Type B pancreatic cell (in vitro differentiated cells): Measurements from ENCODE around the gene FIS1. TPM values are rescaled to one million over a fixed set of nuclear protein-coding genes. Genes with fewer than 3 reads are reported as not detected.
"Not testable (repeated sequence)": the region's sequence is repeated elsewhere in the genome, so short reads cannot be mapped to it uniquely, and the experiment has no call there.

Experiments used
- DNase-seq: peaks from one replicate; pipeline ENCODE4 v3.0.0; 2021; ENCODE audit warnings: mixed read lengths; ENCODE audit not compliant: unreplicated experiment; ENCODE audit errors: extremely low spot score
- H3K27ac Mint-ChIP-seq: 2 replicates; pipeline ENCODE4 v1.8.0; 2021; ENCODE audit warnings: mild to moderate bottlenecking, mixed read lengths
- H3K27me3 Mint-ChIP-seq: 2 replicates; pipeline ENCODE4 v1.8.0; 2021; ENCODE audit warnings: mixed read lengths
- H3K36me3 Mint-ChIP-seq: 2 replicates; pipeline ENCODE4 v1.8.0; 2021; ENCODE audit warnings: mixed read lengths
- H3K4me1 Mint-ChIP-seq: one replicate; pipeline ENCODE4 v1.8.0; 2021; ENCODE audit warnings: mixed read lengths; ENCODE audit not compliant: unreplicated experiment
- H3K4me3 Mint-ChIP-seq: 2 replicates; pipeline ENCODE4 v1.8.0; 2021; ENCODE audit warnings: mild to moderate bottlenecking, mixed read lengths
- H3K9me3 Mint-ChIP-seq: 2 replicates; pipeline ENCODE4 v1.8.0; 2021; ENCODE audit warnings: mixed read lengths
- total RNA-seq: library from RNA; stranded (reverse); gene quantifications from 2 replicates; pipeline ENCODE4 v1.2.1, GENCODE V29; 2021; ENCODE audit warnings: low replicate concordance
- TF ChIP-seq, protein P1 (sequence below): fragments of 200-600 bp; sonication (generic); conservative IDR thresholded peaks from 2 replicates; pipeline ENCODE4 v1.5.0; 2021; ENCODE audit warnings: antibody characterized with exemption, mild to moderate bottlenecking

Gene FIS1
- total RNA-seq, 1 donor from 2014 or later, result 110 TPM

- Mint-ChIP-seq H3K4me1 (no peaks in the 10 kb centered on the region), H3K27me3 (peaks cover 16% of the 10 kb centered on the region), H3K4me3 (no peak overlapping the region), H3K9me3 (no peaks in the 10 kb centered on the region), H3K36me3 (no peaks in the 10 kb centered on the region), H3K27ac (no peak overlapping the region)
- TF ChIP-seq, protein P1, sequence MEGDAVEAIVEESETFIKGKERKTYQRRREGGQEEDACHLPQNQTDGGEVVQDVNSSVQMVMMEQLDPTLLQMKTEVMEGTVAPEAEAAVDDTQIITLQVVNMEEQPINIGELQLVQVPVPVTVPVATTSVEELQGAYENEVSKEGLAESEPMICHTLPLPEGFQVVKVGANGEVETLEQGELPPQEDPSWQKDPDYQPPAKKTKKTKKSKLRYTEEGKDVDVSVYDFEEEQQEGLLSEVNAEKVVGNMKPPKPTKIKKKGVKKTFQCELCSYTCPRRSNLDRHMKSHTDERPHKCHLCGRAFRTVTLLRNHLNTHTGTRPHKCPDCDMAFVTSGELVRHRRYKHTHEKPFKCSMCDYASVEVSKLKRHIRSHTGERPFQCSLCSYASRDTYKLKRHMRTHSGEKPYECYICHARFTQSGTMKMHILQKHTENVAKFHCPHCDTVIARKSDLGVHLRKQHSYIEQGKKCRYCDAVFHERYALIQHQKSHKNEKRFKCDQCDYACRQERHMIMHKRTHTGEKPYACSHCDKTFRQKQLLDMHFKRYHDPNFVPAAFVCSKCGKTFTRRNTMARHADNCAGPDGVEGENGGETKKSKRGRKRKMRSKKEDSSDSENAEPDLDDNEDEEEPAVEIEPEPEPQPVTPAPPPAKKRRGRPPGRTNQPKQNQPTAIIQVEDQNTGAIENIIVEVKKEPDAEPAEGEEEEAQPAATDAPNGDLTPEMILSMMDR, result no peak
- no peak for DNase-seq
These were observed 32.3 kb upstream of the FIS1 start for GRCh38 chr7:101277155-101277554.

- TF ChIP-seq, protein P1, result no peak
- no peaks in the 10 kb centered on the region for H3K4me1 Mint-ChIP-seq
- no peak overlapping the region for H3K27ac Mint-ChIP-seq
- no peaks in the 10 kb centered on the region for H3K9me3 Mint-ChIP-seq
- no peak overlapping the region for H3K4me3 Mint-ChIP-seq
- no peaks in the 10 kb centered on the region for H3K36me3 Mint-ChIP-seq
- peaks cover 12% of the 10 kb centered on the region for H3K27me3 Mint-ChIP-seq
- DNase-seq, result no peak
These were observed 28.3 kb upstream of the FIS1 start for GRCh38 chr7:101273206-101273605.

GRCh38 chr7:101271021-101271420 is 26.1 kb upstream of the FIS1 start:
- TF ChIP-seq, protein P1, result no peak
- Mint-ChIP-seq H3K36me3 (no peaks in the 10 kb centered on the region), H3K4me1 (no peaks in the 10 kb centered on the region), H3K9me3 (no peaks in the 10 kb centered on the region), H3K27me3 (peaks cover 4% of the 10 kb centered on the region), H3K4me3 (no peak overlapping the region), H3K27ac (no peak overlapping the region)
- DNase-seq, result no peak

DNA sequence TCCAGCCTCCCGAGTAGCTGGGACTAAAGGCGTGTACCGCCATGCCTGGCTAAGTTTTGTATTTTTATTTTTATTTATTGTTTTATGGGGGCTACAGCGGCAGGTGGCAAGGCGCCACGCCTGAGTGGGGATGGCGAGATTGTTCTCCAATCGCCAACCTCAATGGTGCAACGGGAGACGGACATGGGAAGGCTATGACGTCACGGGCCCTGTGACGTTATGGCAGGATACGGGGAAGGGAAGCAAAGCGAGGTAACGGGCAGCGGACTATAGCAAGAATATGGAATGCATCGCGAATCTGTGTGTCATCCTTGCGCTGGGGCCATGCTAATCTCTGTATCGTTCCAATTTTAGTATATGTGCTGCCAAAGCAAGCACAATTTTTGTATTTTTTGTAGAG is 24.8 kb upstream of the FIS1 start:
- Mint-ChIP-seq H3K4me1 (no peaks in the 10 kb centered on the region), H3K27ac (no peak overlapping the region), H3K27me3 (peaks cover 4% of the 10 kb centered on the region), H3K36me3 (no peaks in the 10 kb centered on the region), H3K4me3 (no peak overlapping the region), H3K9me3 (no peaks in the 10 kb centered on the region)
- DNase-seq, result no peak
- TF ChIP-seq, protein P1, result no peak

- H3K27me3 Mint-ChIP-seq, result no peaks in the 10 kb centered on the region
- DNase-seq, result no peak
- no peaks in the 10 kb centered on the region for H3K36me3 Mint-ChIP-seq
- no peaks in the 10 kb centered on the region for H3K4me1 Mint-ChIP-seq
- no peak overlapping the region for H3K4me3 Mint-ChIP-seq
- no peaks in the 10 kb centered on the region for H3K9me3 Mint-ChIP-seq
- TF ChIP-seq, protein P1, result no peak
- no peak overlapping the region for H3K27ac Mint-ChIP-seq
These were observed 21.0 kb upstream of the FIS1 start for GRCh38 chr7:101265622-101266516.

GRCh38 chr7:101264102-101264706 is 19.3 kb upstream of the FIS1 start:
- H3K4me1 Mint-ChIP-seq, H3K9me3 Mint-ChIP-seq, H3K27me3 Mint-ChIP-seq, H3K4me3 Mint-ChIP-seq, H3K36me3 Mint-ChIP-seq, DNase-seq, H3K27ac Mint-ChIP-seq: not testable (repeated sequence)
